Hypothalamus (tissue), 51 donors: Measurements from ENCODE around the gene NUPR2.
"Not testable (repeated sequence)": the region's sequence is repeated elsewhere in the genome, so short reads cannot be mapped to it uniquely, and the experiment has no call there.

ENCODE experiments used
- DNase-seq, 51 donors: peaks; one replicate each; lab custom pipeline; 2025; lab: John Stamatoyannopoulos, UW

Gene NUPR2

GRCh38 chr7:56087445-56087844 lies 28.8 kb downstream of the NUPR2 start:
- DNase-seq: no peak

GRCh38 chr7:56086761-56087160 lies 29.5 kb downstream of the NUPR2 start:
- no peak for DNase-seq

- peak in 36 of 51 donors; percentile 7 to 68 (median 42) for DNase-seq
These were observed 32.9 kb downstream of the NUPR2 start for GRCh38 chr7:56083150-56083785.

- no peak for DNase-seq
These were observed 34.4 kb downstream of the NUPR2 start for GRCh38 chr7:56081626-56082340.

GRCh38 chr7:56080726-56081435 lies 35.3 kb downstream of the NUPR2 start:
- DNase-seq: not testable (repeated sequence)

GRCh38 chr7:56079450-56080185 lies 36.6 kb downstream of the NUPR2 start:
- peak in 50 of 51 donors; percentile 13 to 91 (median 70) for DNase-seq

GRCh38 chr7:56078196-56078595 lies 38.0 kb downstream of the NUPR2 start:
- no peak for DNase-seq

- no peak for DNase-seq
These were observed 38.5 kb downstream of the NUPR2 start for GRCh38 chr7:56077681-56078080.

GRCh38 chr7:56074371-56074791 lies 41.8 kb downstream of the NUPR2 start:
- DNase-seq: peak in 50 of 51 donors; percentile 11 to 82 (median 58)

GRCh38 chr7:56066376-56066775 lies 49.8 kb downstream of the NUPR2 start:
- DNase-seq: not testable (repeated sequence)
